ENCODE results near the gene CDC5L.

The CDC5L gene

DNA sequence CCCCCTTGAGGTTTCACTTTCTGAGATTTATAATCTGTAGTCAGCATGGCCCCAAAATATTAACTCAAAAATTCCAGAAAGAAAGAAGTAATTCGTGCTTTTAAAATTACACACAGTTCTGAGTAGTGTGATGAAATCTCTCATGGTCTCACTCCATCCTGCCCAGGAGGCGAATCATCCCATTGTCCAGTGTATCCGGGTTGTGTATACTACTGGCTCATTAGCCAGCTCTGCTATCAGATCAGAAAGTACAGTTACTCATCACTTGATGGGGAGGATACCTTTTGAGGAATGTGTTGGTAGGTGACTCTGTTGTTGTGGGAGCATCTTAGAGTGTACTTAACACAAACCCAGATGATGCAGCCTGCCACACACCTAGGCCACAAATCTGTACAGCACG lies 65.2 kb downstream of the CDC5L start:
- no peak for DNase-seq (ENCODE audit: low spot score)
- TF ChIP-seq, protein P1, sequence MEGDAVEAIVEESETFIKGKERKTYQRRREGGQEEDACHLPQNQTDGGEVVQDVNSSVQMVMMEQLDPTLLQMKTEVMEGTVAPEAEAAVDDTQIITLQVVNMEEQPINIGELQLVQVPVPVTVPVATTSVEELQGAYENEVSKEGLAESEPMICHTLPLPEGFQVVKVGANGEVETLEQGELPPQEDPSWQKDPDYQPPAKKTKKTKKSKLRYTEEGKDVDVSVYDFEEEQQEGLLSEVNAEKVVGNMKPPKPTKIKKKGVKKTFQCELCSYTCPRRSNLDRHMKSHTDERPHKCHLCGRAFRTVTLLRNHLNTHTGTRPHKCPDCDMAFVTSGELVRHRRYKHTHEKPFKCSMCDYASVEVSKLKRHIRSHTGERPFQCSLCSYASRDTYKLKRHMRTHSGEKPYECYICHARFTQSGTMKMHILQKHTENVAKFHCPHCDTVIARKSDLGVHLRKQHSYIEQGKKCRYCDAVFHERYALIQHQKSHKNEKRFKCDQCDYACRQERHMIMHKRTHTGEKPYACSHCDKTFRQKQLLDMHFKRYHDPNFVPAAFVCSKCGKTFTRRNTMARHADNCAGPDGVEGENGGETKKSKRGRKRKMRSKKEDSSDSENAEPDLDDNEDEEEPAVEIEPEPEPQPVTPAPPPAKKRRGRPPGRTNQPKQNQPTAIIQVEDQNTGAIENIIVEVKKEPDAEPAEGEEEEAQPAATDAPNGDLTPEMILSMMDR (IDR thresholded peaks at IDR 0.05; ENCODE audit: borderline replicate concordance, control extremely low read depth, extremely low read depth, insufficient read depth, missing control alignments), result no peak
- in situ Hi-C loops (cut with MboI; ENCODE audit: low sequenced_read_pairs, unreplicated experiment), result no loop called here

- in situ Hi-C loops (cut with MboI; ENCODE audit: low sequenced_read_pairs, unreplicated experiment), result no loop called here
- TF ChIP-seq, protein P1 (IDR thresholded peaks at IDR 0.05; ENCODE audit: borderline replicate concordance, control extremely low read depth, extremely low read depth, insufficient read depth, missing control alignments), result no peak
- no peak for DNase-seq (ENCODE audit: low spot score)
Observed at GRCh38 chr6:44453146-44453545, 65.6 kb downstream of the CDC5L start.

GRCh38 chr6:44454198-44454597 lies 66.7 kb downstream of the CDC5L start:
- DNase-seq (ENCODE audit: low spot score), result no peak
- in situ Hi-C loops (cut with MboI; ENCODE audit: low sequenced_read_pairs, unreplicated experiment), result no loop called here
- TF ChIP-seq, protein P1 (IDR thresholded peaks at IDR 0.05; ENCODE audit: borderline replicate concordance, control extremely low read depth, extremely low read depth, insufficient read depth, missing control alignments), result no peak

DNA sequence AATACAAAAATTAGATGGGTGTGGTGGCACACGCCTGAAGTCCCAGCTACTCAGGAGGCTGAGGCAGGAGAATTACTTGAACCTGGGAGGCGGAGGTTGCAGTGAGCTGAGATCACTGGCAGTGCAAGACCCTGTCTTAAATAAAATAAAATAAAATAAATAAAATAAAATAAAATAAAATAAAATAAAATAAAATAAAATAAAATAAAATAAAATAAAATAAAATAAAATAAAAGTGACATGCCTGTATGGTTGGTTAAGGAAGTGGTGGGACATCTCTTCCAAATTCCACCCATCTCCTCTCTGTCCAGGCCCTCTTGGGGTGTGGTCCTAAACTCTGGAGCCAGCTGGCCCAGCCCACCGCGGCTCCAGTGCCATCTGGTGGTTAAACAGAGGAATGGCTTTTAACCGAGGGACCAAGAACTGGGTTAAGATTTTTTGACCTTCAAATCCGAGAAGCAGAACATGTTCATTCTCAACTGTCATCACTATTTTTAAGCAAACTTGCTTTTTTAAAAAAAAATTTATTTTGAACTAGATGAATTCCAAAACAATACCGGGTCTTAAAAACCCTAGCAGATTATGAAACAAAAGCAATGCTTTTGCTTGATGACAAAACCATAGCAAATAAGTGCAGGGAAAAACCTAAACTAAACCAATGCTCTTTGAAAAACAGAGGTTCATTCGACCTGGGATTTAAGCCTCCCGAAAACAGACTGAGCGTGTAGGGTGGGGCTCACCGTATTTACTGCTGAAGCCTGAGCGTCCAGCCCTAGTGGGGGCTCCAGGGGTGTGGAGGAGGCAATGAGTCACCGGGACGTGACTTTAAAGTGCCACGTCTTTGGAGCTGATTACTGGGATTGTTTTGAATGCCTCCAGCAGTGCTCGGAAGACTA lies 68.8 kb downstream of the CDC5L start:
- TF ChIP-seq, protein P1 (IDR thresholded peaks at IDR 0.05; ENCODE audit: borderline replicate concordance, control extremely low read depth, extremely low read depth, insufficient read depth, missing control alignments), result peak; percentile 82
- DNase-seq (ENCODE audit: low spot score), result peak; percentile 78
- in situ Hi-C loops (cut with MboI; ENCODE audit: low sequenced_read_pairs, unreplicated experiment), result no loop called here

DNA sequence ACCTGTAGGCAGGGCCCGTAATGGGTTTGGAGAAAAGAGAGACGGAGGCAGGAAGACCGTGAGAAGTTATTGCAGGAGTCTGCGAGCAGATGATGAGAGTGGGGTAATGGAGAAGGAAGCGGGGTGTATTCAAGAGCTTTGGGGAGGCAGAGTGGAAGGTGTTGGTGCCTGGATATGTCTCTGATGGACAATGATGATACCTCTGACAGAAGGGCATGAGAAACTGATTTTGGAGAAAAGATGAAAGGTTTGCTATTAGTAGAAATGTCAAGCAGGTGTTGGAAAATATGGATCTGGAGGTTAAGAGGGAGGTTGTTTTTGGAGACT lies 69.4 kb downstream of the CDC5L start:
- DNase-seq (ENCODE audit: low spot score), result no peak
- TF ChIP-seq, protein P1 (IDR thresholded peaks at IDR 0.05; ENCODE audit: borderline replicate concordance, control extremely low read depth, extremely low read depth, insufficient read depth, missing control alignments), result no peak
- in situ Hi-C loops (cut with MboI; ENCODE audit: low sequenced_read_pairs, unreplicated experiment), result no loop called here

DNA sequence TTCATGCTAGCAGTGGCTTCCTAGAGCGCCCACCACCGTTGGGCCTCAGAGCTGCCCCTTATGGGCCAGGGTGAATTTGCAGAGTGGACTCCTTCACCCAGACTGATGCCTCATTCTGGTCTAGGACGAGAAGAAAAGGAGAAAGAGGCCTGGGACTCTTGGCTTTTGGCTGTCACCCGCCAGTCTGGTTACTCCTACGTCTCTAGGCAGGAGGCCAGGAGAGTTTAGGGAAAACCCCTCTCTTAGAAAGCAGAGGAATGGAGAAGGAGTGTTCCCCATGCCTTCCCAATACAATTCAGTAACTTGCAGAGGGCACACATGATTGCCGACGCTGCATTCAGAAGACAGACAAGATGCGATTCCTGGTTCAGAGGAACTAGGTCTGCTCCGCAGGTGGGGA lies 70.1 kb downstream of the CDC5L start:
- in situ Hi-C loops (cut with MboI; ENCODE audit: low sequenced_read_pairs, unreplicated experiment), result no loop called here
- TF ChIP-seq, protein P1 (IDR thresholded peaks at IDR 0.05; ENCODE audit: borderline replicate concordance, control extremely low read depth, extremely low read depth, insufficient read depth, missing control alignments), result no peak
- no peak for DNase-seq (ENCODE audit: low spot score)
